IPS DF 4.7 (cell line): ENCODE results near the gene LEO1.
"Not testable (repeated sequence)": the region's sequence is repeated elsewhere in the genome, so short reads cannot be mapped to it uniquely, and the experiment has no call there.

ENCODE experiments used
- DNase-seq: peaks from one replicate; pipeline ENCODE4 v3.0.0-alpha.2; 2013; ENCODE audit warnings: low spot score; ENCODE audit errors: extremely low read depth

Gene LEO1

GRCh38 chr15:52003710-52004109 is 32.1 kb upstream of the LEO1 start:
- no peak for DNase-seq

- not testable (repeated sequence) for DNase-seq
Observed at GRCh38 chr15:52003089-52003488, 31.5 kb upstream of the LEO1 start.

- no peak for DNase-seq
Observed at GRCh38 chr15:52002351-52002750, 30.8 kb upstream of the LEO1 start.

- no peak for DNase-seq
Observed at GRCh38 chr15:51992953-51993352, 21.4 kb upstream of the LEO1 start.

GRCh38 chr15:51991141-51991540 is 19.6 kb upstream of the LEO1 start:
- DNase-seq, result no peak

GRCh38 chr15:51982770-51983103 is 11.2 kb upstream of the LEO1 start:
- DNase-seq, result no peak

GRCh38 chr15:51982013-51982769 is 10.6 kb upstream of the LEO1 start:
- DNase-seq, result no peak

GRCh38 chr15:51973775-51974174 is 2.2 kb upstream of the LEO1 start:
- DNase-seq, result no peak

GRCh38 chr15:51973220-51973619 is 1.6 kb upstream of the LEO1 start:
- no peak for DNase-seq

- DNase-seq, result no peak
Observed at GRCh38 chr15:51971032-51971374, 575 bp downstream of the LEO1 start.

- DNase-seq, result no peak
Observed at GRCh38 chr15:51970132-51970817, 1.3 kb downstream of the LEO1 start.

- no peak for DNase-seq
Observed at GRCh38 chr15:51969728-51970127, 1.9 kb downstream of the LEO1 start.

- DNase-seq, result no peak
Observed at GRCh38 chr15:51967583-51967982, 4.0 kb downstream of the LEO1 start.

GRCh38 chr15:51966192-51966591 is 5.4 kb downstream of the LEO1 start:
- DNase-seq, result no peak

- DNase-seq, result no peak
Observed at GRCh38 chr15:51965691-51966090, 5.9 kb downstream of the LEO1 start.

GRCh38 chr15:51955504-51955903 is 16.1 kb downstream of the LEO1 start:
- no peak for DNase-seq

GRCh38 chr15:51952805-51953204 is 18.8 kb downstream of the LEO1 start:
- DNase-seq, result no peak

GRCh38 chr15:51947124-51947523 is 24.5 kb downstream of the LEO1 start:
- DNase-seq, result no peak

GRCh38 chr15:51939216-51939615 is 32.4 kb downstream of the LEO1 start:
- no peak for DNase-seq

- DNase-seq, result no peak
Observed at GRCh38 chr15:51938286-51938685, 33.3 kb downstream of the LEO1 start.

- DNase-seq, result no peak
Observed at GRCh38 chr15:51936105-51936478, 35.5 kb downstream of the LEO1 start.

- no peak for DNase-seq
Observed at GRCh38 chr15:51935466-51936104, 36.0 kb downstream of the LEO1 start.

- no peak for DNase-seq
Observed at GRCh38 chr15:51932161-51932560, 39.4 kb downstream of the LEO1 start.
